IMR-90 (cell line): ENCODE measurements around the gene ZBTB1. TPM values are rescaled to one million over a fixed set of nuclear protein-coding genes. Genes with fewer than 3 reads are reported as not detected.

Source experiments
- ATAC-seq: fragments of 200-7000 bp; cut with Tn5 transposase; 2 replicates; pipeline ENCODE4 v1.9.1; 2020; ENCODE audit warnings: low read depth, mild to moderate bottlenecking, moderate library complexity
- BruUV-seq: library from RNA; stranded (reverse); fragments of 400-500 nt; replicated peaks from 2 replicates; lab custom pipeline; 2021; lab: Mats Ljungman, UMichigan
- CTCF ChIA-PET: fragments of 300-600 bp; formaldehyde crosslinking; extraction: SDS; loops from one replicate; lab custom pipeline; 2021; ENCODE audit warnings: antibody characterized with exemption; lab: Yijun Ruan, JAX
- POLR2A ChIA-PET: fragments of 300-600 bp; sonication (Branson Sonifier 250); formaldehyde crosslinking; loops from one replicate; lab custom pipeline; 2022; ENCODE audit warnings: antibody characterized with exemption; ENCODE audit not compliant: unreplicated experiment; lab: Charles Lee
- DNase-seq: peaks from one replicate; pipeline ENCODE4 v3.0.0; 2013
- H2AFZ ChIP-seq: replicated peaks from 2 replicates; pipeline ENCODE3; 2013; ENCODE audit warnings: low read length, mild to moderate bottlenecking; ENCODE audit not compliant: poor library complexity
- H2AK5ac ChIP-seq: 2 replicates; pipeline ENCODE4 v1.6.1; 2013; ENCODE audit warnings: low read depth, low read length, inconsistent platforms
- H2AK9ac ChIP-seq: replicated peaks from 2 replicates; pipeline ENCODE3; 2013; ENCODE audit warnings: mild to moderate bottlenecking, low read depth, low read length, moderate library complexity; ENCODE audit not compliant: poor library complexity
- H2BK120ac ChIP-seq: 2 replicates; pipeline ENCODE4 v1.6.1; 2013; ENCODE audit warnings: low read depth, low read length, inconsistent platforms
- H2BK15ac ChIP-seq: 3 replicates; pipeline ENCODE4 v1.6.1; 2013; ENCODE audit warnings: low read depth, low read length, inconsistent platforms
- H2BK20ac ChIP-seq: 2 replicates; pipeline ENCODE4 v1.6.1; 2013; ENCODE audit warnings: low read depth, mild to moderate bottlenecking, inconsistent platforms, low read length, moderate library complexity
- H2BK5ac ChIP-seq: 2 replicates; pipeline ENCODE4 v1.6.1; 2013; ENCODE audit warnings: mild to moderate bottlenecking, low read depth, low read length, inconsistent platforms; ENCODE audit not compliant: poor library complexity, severe bottlenecking
- H3K14ac ChIP-seq: replicated peaks from 2 replicates; pipeline ENCODE4 v1.6.1; 2013; ENCODE audit warnings: low read depth, low read length, inconsistent platforms
- H3K18ac ChIP-seq: 2 replicates; pipeline ENCODE4 v1.6.1; 2013; ENCODE audit warnings: low read depth, low read length, control low read depth
- H3K23ac ChIP-seq: 2 replicates; pipeline ENCODE4 v1.6.1; 2013; ENCODE audit warnings: low read depth, low read length, inconsistent platforms
- H3K27ac ChIP-seq: 2 replicates; pipeline ENCODE4 v1.5.1; 2013; ENCODE audit warnings: mild to moderate bottlenecking, control low read depth, low read length; ENCODE audit not compliant: insufficient read depth
- H3K27me3 ChIP-seq: 2 replicates; pipeline ENCODE4 v1.6.1; 2013; ENCODE audit warnings: low read length; ENCODE audit not compliant: control insufficient read depth, insufficient read depth
- H3K36me3 ChIP-seq: 2 replicates; pipeline ENCODE4 v1.6.1; 2013; ENCODE audit warnings: low read length, mixed read lengths; ENCODE audit not compliant: control insufficient read depth, insufficient read depth
- H3K4ac ChIP-seq: 2 replicates; pipeline ENCODE4 v1.6.1; 2013; ENCODE audit warnings: low read depth, low read length, inconsistent platforms
- H3K4me1 ChIP-seq: 2 replicates; pipeline ENCODE4 v1.6.1; 2013; ENCODE audit warnings: low read length, mixed read lengths; ENCODE audit not compliant: control insufficient read depth, insufficient read depth
- H3K4me2 ChIP-seq: 2 replicates; pipeline ENCODE4 v1.6.1; 2013; ENCODE audit warnings: low read depth, mild to moderate bottlenecking, control low read depth, low read length, moderate library complexity
- H3K4me3 ChIP-seq: 2 replicates; pipeline ENCODE4 v1.5.1; 2013; ENCODE audit warnings: low read depth, mild to moderate bottlenecking, control low read depth, low read length, moderate library complexity; ENCODE audit not compliant: insufficient read depth
- H3K56ac ChIP-seq: 2 replicates; pipeline ENCODE4 v1.6.1; 2013; ENCODE audit warnings: low read length, inconsistent platforms; ENCODE audit not compliant: insufficient read depth; ENCODE audit errors: extremely low read depth
- H3K79me1 ChIP-seq, 2 experiments: 2 replicates each; pipeline ENCODE4 v1.6.1; 2013; ENCODE audit warnings: low read length in 2 of 2, inconsistent platforms in 1 of 2, low read depth in 1 of 2
- H3K9ac ChIP-seq: 2 replicates; pipeline ENCODE4 v1.6.1; 2013; ENCODE audit warnings: low read depth, low read length, control low read depth
- H3K9me1 ChIP-seq: 2 replicates; pipeline ENCODE4 v1.6.1; 2013; ENCODE audit warnings: low read length, inconsistent platforms; ENCODE audit not compliant: insufficient read depth
- H3K9me3 ChIP-seq: 2 replicates; pipeline ENCODE4 v1.6.1; 2013; ENCODE audit warnings: low read length; ENCODE audit not compliant: control insufficient read depth, insufficient read depth
- H4K20me1 ChIP-seq: 2 replicates; pipeline ENCODE4 v1.6.1; 2013; ENCODE audit warnings: low read length, inconsistent platforms; ENCODE audit not compliant: insufficient read depth
- H4K5ac ChIP-seq: 2 replicates; pipeline ENCODE4 v1.6.1; 2013; ENCODE audit warnings: mild to moderate bottlenecking, low read depth, low read length, control low read depth
- H4K8ac ChIP-seq, 2 experiments: 2 replicates each; pipeline ENCODE4 v1.6.1; 2013; ENCODE audit warnings: low read depth in 2 of 2, low read length in 2 of 2, control low read depth in 1 of 2, inconsistent platforms in 1 of 2
- H4K91ac ChIP-seq: 2 replicates; pipeline ENCODE4 v1.6.1; 2013; ENCODE audit warnings: low read depth, low read length, inconsistent platforms; ENCODE audit not compliant: insufficient read depth
- BHLHE40 ChIP-seq: fragments of 150-350 bp; IDR thresholded peaks from 2 replicates; pipeline ENCODE4 v1.6.1; 2016; ENCODE audit warnings: mild to moderate bottlenecking, low read depth, low read length
- CEBPB ChIP-seq: IDR thresholded peaks from 2 replicates; pipeline ENCODE4 v1.6.1; 2012; ENCODE audit warnings: low read depth, low read length, improper control_type of control experiment
- RAD21 ChIP-seq: IDR thresholded peaks from 2 replicates; pipeline ENCODE4 v1.6.1; 2012; ENCODE audit warnings: low read length, improper control_type of control experiment
- WGBS, 2 experiments: methylation state at CpG; one replicate each; pipeline versions ENCODE4 v1.1.5 to v1.1.7; 2013; ENCODE audit warnings: missing lambda C conversion rate in 2 of 2; ENCODE audit not compliant: insufficient read length in 1 of 2; ENCODE audit errors: extremely low coverage in 2 of 2; 5-methylcytosine and 5-hydroxymethylcytosine counted together
- dilution Hi-C: fragments of 300-500 bp; cut with HindIII; formaldehyde crosslinking; loops from one replicate; pipeline ENCODE4 v1.14.3; 2018; ENCODE audit warnings: low sequenced_read_pairs; ENCODE audit not compliant: unreplicated experiment
- in situ Hi-C: fragments of 300-500 bp; cut with MboI; formaldehyde crosslinking; loops from 3 replicates; pipeline ENCODE4 v1.14.3; 2019; ENCODE audit warnings: low sequenced_read_pairs, inconsistent platforms, mixed read lengths
- intact Hi-C: fragments of 100-400 bp; cut with micrococcal nuclease; formaldehyde crosslinking; loops from 2 replicates; pipeline ENCODE4 v1.10.0; 2022
- polyA plus RNA-seq, 3 experiments: library from polyadenylated mRNA; depleted of rRNA; stranded (reverse); fragments of >200 nt; gene quantifications; 2 replicates each; pipeline ENCODE4 v1.2.3, GENCODE V29; 2012; ENCODE audit warnings: low replicate concordance in 1 of 3
- total RNA-seq: library from RNA; depleted of rRNA; stranded (reverse); fragments of >200 nt; gene quantifications from 2 replicates; pipeline ENCODE4 v1.2.3, GENCODE V29; 2012

Gene ZBTB1
- total and polyA plus RNA-seq, 2 of the 4 experiments (the other 2 are of a cell fraction) = 19.0 to 37.3 TPM

DNA sequence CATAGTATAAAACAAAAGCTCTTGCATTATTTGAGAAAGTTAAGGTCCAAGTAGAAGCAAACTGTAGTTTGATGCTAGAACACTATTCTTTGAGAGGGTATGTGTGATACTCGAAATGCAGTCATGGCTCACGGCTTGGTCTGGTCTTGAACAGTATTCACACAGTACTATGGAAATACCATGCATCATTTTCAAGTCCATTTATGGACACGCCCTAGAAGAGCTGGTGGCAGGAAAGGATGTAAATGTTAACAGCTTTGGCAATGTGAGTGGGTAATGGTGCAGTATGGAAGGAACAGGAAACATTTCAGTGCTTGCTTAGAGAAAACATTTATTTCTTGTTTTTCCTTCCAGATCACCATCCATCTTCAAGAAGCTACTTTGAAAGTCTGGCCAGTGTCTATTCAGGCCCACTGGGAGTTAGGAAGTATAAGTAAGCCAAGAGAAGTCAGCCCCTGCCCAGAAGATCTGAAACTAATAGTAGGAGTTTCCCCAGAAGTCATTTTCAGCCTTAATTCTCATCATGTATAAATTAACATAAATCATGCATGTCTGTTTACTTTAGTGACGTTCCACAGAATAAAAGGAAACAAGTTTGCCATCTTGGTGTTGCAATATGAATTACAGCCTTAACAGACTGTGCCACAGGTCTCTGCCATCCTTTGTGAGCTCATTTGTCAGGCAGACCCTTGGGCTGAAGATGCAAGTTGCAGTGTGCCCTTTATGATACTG lies 45.0 kb upstream of the ZBTB1 start:
- peaks cover 4% of the 10 kb centered on the region for H3K36me3 ChIP-seq
- H3K23ac ChIP-seq = no peak overlapping the region
- no peak overlapping the region for H2AK5ac ChIP-seq
- no peak overlapping the region for H3K14ac ChIP-seq
- no peak overlapping the region for H3K56ac ChIP-seq
- H4K20me1 ChIP-seq = no peaks in the 10 kb centered on the region
- intact Hi-C loops = no loop called here
- no peak overlapping the region for H4K5ac ChIP-seq
- H3K27ac ChIP-seq = no peak overlapping the region
- H2BK120ac ChIP-seq = no peak overlapping the region
- H4K8ac ChIP-seq = no peak overlapping the region
- no peak overlapping the region for H3K9ac ChIP-seq
- H3K27me3 ChIP-seq = no peaks in the 10 kb centered on the region
- H3K4me1 ChIP-seq = 0 out of 2 replicates have a peak, but pooled peaks cover 1% of the 10 kb centered on the region
- no peaks in the 10 kb centered on the region for H3K9me3 ChIP-seq
- H3K9me1 ChIP-seq = peaks cover 7% of the 10 kb centered on the region
- DNase-seq = no peak
- no peak overlapping the region for H2AFZ ChIP-seq
- no peaks in the 10 kb centered on the region for H3K79me1 ChIP-seq
- no CpG with 5 or more reads among the region's 4 CpGs for WGBS, 2 experiments
- POLR2A ChIA-PET = no interaction called here
- H3K4me3 ChIP-seq = no peak overlapping the region
- no peak for ATAC-seq
- dilution Hi-C loops = no loop called here
- CTCF ChIA-PET = interaction anchor here (1.4 kb wide), 1 partner anchor 18 kb away, joined by 3 read pairs; no protein-coding TSS in a partner anchor
- no peak overlapping the region for H3K18ac ChIP-seq
- H4K91ac ChIP-seq = no peak overlapping the region
- TF ChIP-seq CEBPB (peak; percentile 41), RAD21 (no peak), BHLHE40 (no peak)
- H3K4me2 ChIP-seq = no peak overlapping the region
- no peak overlapping the region for H2AK9ac ChIP-seq
- no peak overlapping the region for H2BK5ac ChIP-seq
- H3K4ac ChIP-seq = no peak overlapping the region
- in situ Hi-C loops = no loop called here
- no TSS peak for BruUV-seq
- no peak overlapping the region for H2BK15ac ChIP-seq
- H2BK20ac ChIP-seq = no peak overlapping the region
